Kidney (tissue), 14 donors: ENCODE results near the gene PVALEF. TPM values are rescaled to one million over a fixed set of nuclear protein-coding genes. Genes with fewer than 3 reads are reported as not detected.

Source experiments
- DNase-seq, 5 donors: peaks; one replicate each; pipeline ENCODE4 v3.0.0-alpha.2; 2013 to 2020
- FAIRE-seq: peaks from 2 replicates; lab custom pipeline; 2012; peaks lifted over from hg19 to GRCh38; lab: Jason Lieb, UNC
- H3K27ac ChIP-seq, 2 donors: one replicate each; pipeline ENCODE4 v1.7.0; 2013; ENCODE audit warnings: low read depth in 2 of 2, low read length in 2 of 2, inconsistent platforms in 1 of 2
- H3K27me3 ChIP-seq: one replicate; pipeline ENCODE4 v1.7.1; 2013; ENCODE audit warnings: low read length, inconsistent platforms; ENCODE audit not compliant: control insufficient read depth, insufficient read depth
- H3K36me3 ChIP-seq, 3 donors: one replicate each; pipeline versions ENCODE4 v1.7.0 to v1.7.1; 2013; ENCODE audit warnings: low read length in 3 of 3, control low read depth in 1 of 3, inconsistent platforms in 1 of 3; ENCODE audit not compliant: insufficient read depth in 3 of 3, control insufficient read depth in 2 of 3
- H3K4me1 ChIP-seq, 3 donors: one replicate each; pipeline versions ENCODE4 v1.7.0 to v1.7.1; 2013; ENCODE audit warnings: low read length in 3 of 3, inconsistent platforms in 1 of 3, low read depth in 1 of 3; ENCODE audit not compliant: control insufficient read depth in 2 of 3, insufficient read depth in 2 of 3
- H3K4me3 ChIP-seq, 3 donors: one replicate each; pipeline versions ENCODE4 v1.7.0 to v1.8.1; 2013; ENCODE audit warnings: low read length in 3 of 3, control low read depth in 1 of 3, inconsistent platforms in 1 of 3
- H3K9ac ChIP-seq, 3 donors: one replicate each; pipeline versions ENCODE4 v1.7.0 to v1.7.1; 2013; ENCODE audit warnings: low read length in 3 of 3, control low read depth in 1 of 3, inconsistent platforms in 1 of 3
- H3K9me3 ChIP-seq, 3 donors: one replicate each; pipeline versions ENCODE4 v1.7.0 to v1.7.1; 2013; ENCODE audit warnings: low read length in 3 of 3, control low read depth in 1 of 3, inconsistent platforms in 1 of 3; ENCODE audit not compliant: control insufficient read depth in 2 of 3, insufficient read depth in 1 of 3
- CTCF ChIP-seq: IDR thresholded peaks from 3 replicates; pipeline ENCODE4 v1.5.1; 2012; ENCODE audit warnings: mild to moderate bottlenecking, moderate library complexity, borderline replicate concordance; ENCODE audit not compliant: insufficient read depth; ENCODE audit errors: extremely low read depth
- intact Hi-C: fragments of 100-400 bp; cut with DNase I; formaldehyde crosslinking; loops from one replicate; pipeline ENCODE4 v1.11.1; 2022
- polyA plus RNA-seq: library from polyadenylated mRNA; stranded (reverse); fragments of 350-450 nt; fragmentation: Illumina TruSeq; extraction: RNeasy Lipid Tissue Mini Kit (QIAGEN cat#74804); gene quantifications from one replicate; pipeline ENCODE4 v1.2.3, GENCODE V29; 2014; ENCODE audit warnings: low read depth, low replicate concordance; ENCODE audit not compliant: insufficient read depth
- total RNA-seq: library from RNA; stranded (reverse); fragmentation: NEBNext Ultra II Directional; extraction: Animal tissue kit (Norgen Biotek cat#: 25700); gene quantifications from one replicate; pipeline ENCODE4 v1.2.1, GENCODE V29; 2021
- donor health status: control.
- donor health status: control.
- donor health status: control.
- donor health status: control.
- donor health status: control.
- donor health status: DM: yes; HTN: yes; CAD: no.
- donor health status: Normal renal cell carcinoma (clear cell type).

PVALEF gene
- total and polyA plus RNA-seq, 2 donors from 2014 or later = not detected

GRCh38 chr17:81142301-81143199, 22.8 kb upstream of the PVALEF start:
- Histone ChIP-seq H3K9me3 (no peaks in the 10 kb centered on the region), H3K4me3 (no peak overlapping the region), H3K9ac (no peak overlapping the region), H3K27me3 (no peaks in the 10 kb centered on the region), H3K4me1 (peaks cover 0 to 3% (median 0%) of the 10 kb centered on the region in 3 donors), H3K36me3 (peaks cover 0 to 3% (median 0%) of the 10 kb centered on the region in 3 donors), H3K27ac (no peak overlapping the region)
- intact Hi-C loops = no loop called here
- FAIRE-seq = no peak
- peak; percentile 76 for TF ChIP-seq CTCF
- DNase-seq = peak in 4 of 5 donors; percentile 85 to 91 (median 88)

- Histone ChIP-seq H3K36me3 (peaks cover 0 to 1% (median 0%) of the 10 kb centered on the region in 3 donors), H3K4me3 (no peak overlapping the region), H3K4me1 (peaks cover 0 to 3% (median 0%) of the 10 kb centered on the region in 3 donors), H3K9ac (no peak overlapping the region), H3K27ac (no peak overlapping the region), H3K27me3 (no peaks in the 10 kb centered on the region), H3K9me3 (no peaks in the 10 kb centered on the region)
- no peak for FAIRE-seq
- DNase-seq = no peak
- TF ChIP-seq CTCF = no peak
- intact Hi-C loops = no loop called here
These were observed 22.1 kb upstream of the PVALEF start for GRCh38 chr17:81143200-81143527.

GRCh38 chr17:81143717-81144422, 21.4 kb upstream of the PVALEF start:
- H3K9ac ChIP-seq = no peak overlapping the region
- intact Hi-C loops = no loop called here

More at GRCh38 chr17:81143717-81144422, 21.4 kb upstream of the PVALEF start:
- no peak for TF ChIP-seq CTCF
- FAIRE-seq (no peak), DNase-seq (no peak)
- Histone ChIP-seq H3K27me3 (no peaks in the 10 kb centered on the region), H3K36me3 (no peaks in the 10 kb centered on the region), H3K27ac (no peak overlapping the region), H3K4me1 (peaks cover 0 to 3% (median 0%) of the 10 kb centered on the region in 3 donors), H3K9me3 (no peaks in the 10 kb centered on the region), H3K4me3 (no peak overlapping the region)
